NOMO-1 treated with DMSO at 0.1 percent for 48 hours (cell line): ENCODE data around the gene PLD4.
"Not testable (repeated sequence)": the region's sequence is repeated elsewhere in the genome, so short reads cannot be mapped to it uniquely, and the experiment has no call there.

ENCODE experiments used
- DNase-seq: peaks from one replicate; lab custom pipeline; 2025; ENCODE audit not compliant: unreplicated experiment; lab: John Stamatoyannopoulos, UW

Gene PLD4

GRCh38 chr14:104939666-104940410, 15.2 kb downstream of the PLD4 start:
- DNase-seq: no peak

GRCh38 chr14:104940526-104941150, 16.0 kb downstream of the PLD4 start:
- no peak for DNase-seq

DNA sequence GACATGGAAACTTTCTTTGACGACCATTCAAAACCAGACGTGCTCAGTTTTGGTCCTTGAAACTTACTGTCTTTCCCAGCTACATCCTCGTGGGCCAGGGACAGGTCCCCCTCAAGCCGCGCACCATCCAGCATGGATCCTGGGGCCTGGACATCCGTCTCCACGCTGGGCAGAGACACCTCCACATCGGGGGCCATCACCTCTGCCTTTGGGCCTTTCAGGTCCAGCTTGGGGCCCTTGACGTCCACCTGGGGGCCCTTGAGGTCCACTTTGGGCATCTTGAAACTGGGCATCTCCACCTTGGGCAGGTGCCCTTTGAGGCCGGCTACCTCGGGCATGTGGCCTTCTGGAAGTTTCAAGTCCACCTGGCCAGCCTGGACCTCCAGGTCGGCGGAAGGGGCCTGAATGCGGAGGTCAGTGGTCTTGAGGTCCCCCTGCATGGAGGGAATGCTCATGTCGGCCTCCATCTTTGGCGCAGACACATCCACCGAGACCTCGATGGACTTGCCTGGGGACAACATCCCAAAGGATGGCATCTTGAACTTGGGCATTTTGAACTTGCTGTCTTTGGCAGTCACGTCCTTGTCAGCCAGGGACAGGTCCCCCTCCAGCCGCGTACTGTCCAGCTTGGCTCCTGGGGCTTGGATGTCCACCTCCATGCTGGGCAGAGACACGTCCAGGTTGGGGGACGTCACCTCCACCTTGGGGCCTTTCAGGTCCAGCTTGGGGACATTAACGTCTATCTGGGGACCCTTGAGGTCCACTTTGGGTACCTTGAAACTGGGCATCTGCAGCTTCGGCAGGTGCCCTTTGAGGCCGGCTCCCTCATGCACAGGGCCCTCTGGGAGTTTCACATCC, 17.1 kb downstream of the PLD4 start:
- no peak for DNase-seq

DNA sequence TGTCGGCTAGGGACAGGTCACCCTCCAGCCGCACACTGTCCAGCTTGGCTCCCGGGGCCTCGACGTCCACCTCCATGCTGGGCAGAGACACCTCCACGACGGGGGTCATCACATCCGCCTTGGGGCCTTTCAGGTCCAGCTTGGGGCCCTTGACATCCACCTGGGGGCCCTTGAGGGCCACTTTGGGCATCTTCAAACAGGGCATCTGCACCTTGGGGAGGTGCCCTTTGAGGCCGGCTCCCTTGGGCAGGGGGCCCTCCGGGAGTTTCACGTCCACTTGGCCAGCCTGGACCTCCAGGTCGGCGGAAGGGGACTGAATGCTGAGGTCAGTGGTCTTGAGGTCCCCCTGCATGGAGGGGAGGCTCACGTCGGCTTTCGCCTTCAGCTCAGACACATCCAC, 17.9 kb downstream of the PLD4 start:
- DNase-seq: no peak

GRCh38 chr14:104943216-104944015, 18.7 kb downstream of the PLD4 start:
- not testable (repeated sequence) for DNase-seq

DNA sequence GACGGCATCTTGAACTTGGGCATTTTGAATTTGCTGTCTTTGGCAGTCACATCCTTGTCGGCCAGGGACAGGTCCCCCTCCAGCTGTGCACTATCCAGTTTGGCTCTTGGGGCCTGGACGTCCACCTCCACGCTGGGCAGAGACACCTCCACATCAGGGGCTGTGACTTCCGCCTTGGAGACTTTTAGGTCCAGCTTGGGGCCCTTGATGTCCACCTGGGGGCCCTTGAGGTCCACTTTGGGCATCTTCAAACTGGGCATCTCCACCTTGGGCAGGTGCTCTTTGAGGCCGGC, 19.3 kb downstream of the PLD4 start:
- DNase-seq: not testable (repeated sequence)

- DNase-seq: not testable (repeated sequence)
Observed at GRCh38 chr14:104944436-104945205, 19.9 kb downstream of the PLD4 start.

- not testable (repeated sequence) for DNase-seq
Observed at GRCh38 chr14:104945266-104945665, 20.6 kb downstream of the PLD4 start.

GRCh38 chr14:104945986-104946965, 21.6 kb downstream of the PLD4 start:
- DNase-seq: not testable (repeated sequence)

DNA sequence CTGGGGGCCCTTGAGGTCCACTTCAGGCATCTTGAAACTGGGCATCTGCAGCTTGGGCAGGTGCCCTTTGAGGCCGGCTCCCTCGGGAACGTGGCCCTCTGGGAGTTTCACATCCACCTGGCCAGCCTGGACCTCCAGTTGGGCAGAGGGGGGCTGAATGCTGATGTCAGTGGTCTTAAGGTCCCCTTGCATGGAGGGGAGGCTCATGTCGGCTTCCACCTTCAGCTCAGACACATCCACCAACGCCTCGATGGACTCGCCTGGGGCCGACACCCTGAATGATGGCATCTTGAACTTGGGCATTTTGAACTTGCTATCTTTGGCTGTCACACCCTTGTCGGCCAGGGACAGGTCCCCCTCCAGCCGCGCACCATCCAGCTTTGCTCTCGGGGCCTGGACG, 22.5 kb downstream of the PLD4 start:
- DNase-seq: not testable (repeated sequence)

- not testable (repeated sequence) for DNase-seq
Observed at GRCh38 chr14:104947881-104948735, 23.4 kb downstream of the PLD4 start.

GRCh38 chr14:104948736-104949031, 24.0 kb downstream of the PLD4 start:
- no peak for DNase-seq

DNA sequence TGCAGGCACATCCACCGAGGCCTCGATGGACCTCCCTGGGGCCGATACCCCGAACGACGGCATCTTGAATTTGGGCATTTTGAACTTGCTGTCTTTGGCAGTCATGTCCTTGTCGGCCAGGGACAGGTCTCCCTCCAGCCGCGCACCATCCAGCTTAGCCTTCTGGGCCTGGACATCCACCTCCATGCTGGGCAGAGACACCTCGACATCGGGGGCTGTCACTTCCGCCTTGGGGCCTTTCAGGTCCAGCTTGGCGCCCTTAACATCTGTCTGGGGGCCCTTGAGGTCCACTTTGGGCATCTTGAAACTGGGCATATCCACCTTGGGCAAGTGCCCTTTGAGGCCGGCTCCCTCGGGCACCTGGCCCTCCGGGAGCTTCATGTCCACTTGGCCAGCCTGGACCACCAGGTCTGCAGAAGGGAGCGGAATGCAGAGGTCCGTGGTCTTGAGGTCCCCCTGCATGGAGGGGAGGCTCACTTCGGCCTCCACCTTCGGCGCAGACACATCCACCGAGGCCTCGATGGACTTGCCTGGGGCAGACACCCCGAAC, 24.8 kb downstream of the PLD4 start:
- DNase-seq: not testable (repeated sequence)

DNA sequence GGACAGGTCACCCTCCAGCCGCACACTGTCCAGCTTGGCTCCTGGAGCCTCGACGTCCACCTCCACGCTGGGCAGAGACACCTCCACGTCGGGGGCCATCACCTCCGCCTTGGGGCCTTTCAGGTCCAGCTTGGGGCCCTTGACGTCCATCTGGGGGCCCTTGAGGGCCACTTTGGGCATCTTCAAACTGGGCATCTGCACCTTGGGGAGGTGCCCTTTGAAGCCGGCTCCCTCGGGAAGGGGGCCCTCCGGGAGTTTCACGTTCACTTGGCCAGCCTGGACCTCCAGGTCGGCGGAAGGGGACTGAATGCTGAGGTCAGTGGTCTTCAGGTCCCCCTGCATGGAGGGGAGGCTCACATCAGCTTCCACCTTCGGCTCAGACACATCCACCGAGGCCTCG, 25.3 kb downstream of the PLD4 start:
- DNase-seq: no peak

GRCh38 chr14:104950701-104951100, 26.0 kb downstream of the PLD4 start:
- DNase-seq: not testable (repeated sequence)

DNA sequence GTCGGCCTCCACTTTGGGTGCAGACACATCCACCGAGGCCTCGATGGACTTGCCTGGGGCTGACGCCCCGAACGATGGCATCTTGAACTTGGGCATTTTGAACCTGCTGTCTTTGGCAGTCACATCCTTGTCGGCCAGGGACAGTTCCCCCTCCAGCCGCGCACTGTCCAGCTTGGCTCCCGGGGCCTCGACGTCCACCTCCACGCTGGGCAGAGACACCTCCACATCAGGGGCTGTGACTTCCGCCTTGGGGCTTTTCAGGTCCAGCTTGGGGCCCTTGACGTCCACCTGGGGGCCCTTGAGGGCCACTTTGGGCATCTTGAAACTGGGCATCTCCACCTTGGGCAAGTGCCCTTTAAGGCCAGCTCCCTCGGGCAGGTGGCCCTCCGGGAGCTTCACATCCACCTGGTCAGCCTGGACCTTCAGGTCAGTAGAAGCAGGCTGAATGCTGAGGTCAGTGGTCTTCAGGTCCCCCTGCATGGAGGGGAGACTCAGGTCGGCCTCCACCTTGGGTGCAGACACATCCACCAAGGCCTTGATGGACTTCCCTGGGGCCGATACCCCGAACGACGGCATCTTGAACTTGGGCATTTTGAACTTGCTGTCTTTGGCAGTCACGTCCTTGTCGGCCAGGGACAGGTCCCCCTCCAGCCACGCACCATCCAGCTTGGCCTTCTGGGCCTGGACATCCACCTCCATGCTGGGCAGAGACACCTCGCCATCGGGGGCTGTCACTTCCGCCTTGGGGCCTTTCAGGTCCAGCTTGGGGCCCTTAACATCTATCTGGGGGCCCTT, 27.4 kb downstream of the PLD4 start:
- not testable (repeated sequence) for DNase-seq

GRCh38 chr14:104953097-104953496, 28.4 kb downstream of the PLD4 start:
- no peak for DNase-seq
